Measurements from ENCODE around the gene PSENEN. TPM values are rescaled to one million over a fixed set of nuclear protein-coding genes. Genes with fewer than 3 reads are reported as not detected.
A peak's percentile ranks its signal among the peaks of the same experiment; 100 is the strongest.

The PSENEN gene
- total and polyA plus RNA-seq, 2 of the 8 experiments (the other 6 are each of a cell fraction or from before 2014, with no cell fraction given): 66.7 to 75.3 TPM

DNA sequence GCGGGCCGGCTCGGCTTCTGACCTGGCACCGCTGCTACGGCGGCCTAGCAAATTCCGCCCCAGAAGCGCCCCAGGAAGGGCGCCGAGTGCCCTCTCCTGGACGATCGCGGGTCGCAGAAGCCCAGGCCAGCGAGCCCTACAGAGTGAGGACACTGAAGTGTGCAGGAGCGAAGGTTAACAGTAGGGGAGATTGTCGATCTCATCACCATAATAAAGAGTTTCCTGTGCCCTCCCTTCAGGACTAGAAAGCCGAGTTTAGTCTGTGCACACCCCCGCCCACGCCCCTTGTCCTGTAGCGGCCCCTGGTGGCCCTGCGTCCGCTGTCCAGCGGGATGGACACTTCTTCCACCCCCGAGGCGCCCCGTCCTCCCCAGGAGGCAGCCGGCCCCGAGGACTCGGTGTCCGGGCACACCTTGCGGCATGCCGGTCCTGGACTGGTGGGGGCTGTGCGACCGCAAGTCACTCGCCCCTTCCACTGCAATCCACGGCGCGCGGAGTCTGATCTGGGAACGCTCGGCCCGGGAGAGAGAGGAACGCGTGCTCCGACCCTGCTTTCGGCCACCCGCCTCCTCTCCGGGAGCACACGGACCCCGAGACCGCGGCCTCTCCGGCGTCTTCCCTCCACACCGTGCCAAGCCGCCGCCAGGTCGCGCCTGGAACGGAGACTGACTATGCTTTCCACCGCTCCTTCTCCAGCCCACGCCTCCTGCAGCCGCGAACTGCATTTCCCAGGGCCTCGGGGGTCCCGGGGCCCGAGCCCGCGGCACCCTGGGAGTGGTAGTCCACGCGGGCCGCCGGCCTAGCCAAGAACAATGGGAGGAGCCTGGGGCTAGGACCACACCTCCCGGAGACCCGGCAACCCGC is 28.4 kb upstream of the PSENEN start (continued):
- TF ChIP-seq SUZ12 (IDR thresholded peaks at IDR 0.05; ENCODE audit: low read length) (no peak), RBBP5 (IDR thresholded peaks at IDR 0.05; ENCODE audit: borderline replicate concordance, low read depth, low read length) (0 out of 2 replicates have a peak, but pooled peaks have one; percentile 9), RFX5 (IDR thresholded peaks at IDR 0.05; ENCODE audit: borderline replicate concordance, low read depth, low read length) (peak; percentile 17; the same call in 1 of the 2 replicates), CTBP2 (IDR thresholded peaks at IDR 0.05; ENCODE audit: borderline replicate concordance, insufficient read depth, insufficient read length, low read length) (peak; percentile 34), POLR2A (IDR thresholded peaks at IDR 0.05; ENCODE audit: control extremely low read depth in 1 of 2, low read depth in 2 of 2, low read length in 2 of 2) (peak in 1 of 2 experiments; percentile 88; a peak in 1 of 3 replicates), EGR1 (IDR thresholded peaks at IDR 0.05; ENCODE audit: borderline replicate concordance, low read depth, low read length) (peak; percentile 97), TBP (IDR thresholded peaks at IDR 0.05; ENCODE audit: low read depth, low read length) (peak; percentile 78), SAP30 (IDR thresholded peaks at IDR 0.05; ENCODE audit: insufficient read depth, insufficient replicate concordance, low read length) (no peak), KDM4A (IDR thresholded peaks at IDR 0.05; ENCODE audit: low read depth, low read length, severe bottlenecking) (no peak), RNF2 (IDR thresholded peaks at IDR 0.05; ENCODE audit: borderline replicate concordance, low read depth, low read length, missing control alignments, poor library complexity, severe bottlenecking) (no peak), NANOG (IDR thresholded peaks at IDR 0.05; ENCODE audit: insufficient read depth, low read depth, low read length, poor library complexity, severe bottlenecking) (peak; percentile 70), SIN3A (conservative IDR thresholded peaks at IDR 0.05 in 1 of 2, IDR thresholded peaks at IDR 0.05 in 1 of 2; ENCODE audit: low read depth in 1 of 2, low read length in 2 of 2) (peak; percentile 83 to 87; a peak in 2 of 4 replicates), TEAD4 (IDR thresholded peaks at IDR 0.05; ENCODE audit: low read depth, low read length) (peak; percentile 10; the same call in 1 of the 2 replicates), CHD1 (IDR thresholded peaks at IDR 0.05; ENCODE audit: low read depth, low read length) (no peak), SIX5 (IDR thresholded peaks at IDR 0.05; ENCODE audit: low read depth, low read length) (peak; percentile 92)
- TF ChIP-seq, protein P1, sequence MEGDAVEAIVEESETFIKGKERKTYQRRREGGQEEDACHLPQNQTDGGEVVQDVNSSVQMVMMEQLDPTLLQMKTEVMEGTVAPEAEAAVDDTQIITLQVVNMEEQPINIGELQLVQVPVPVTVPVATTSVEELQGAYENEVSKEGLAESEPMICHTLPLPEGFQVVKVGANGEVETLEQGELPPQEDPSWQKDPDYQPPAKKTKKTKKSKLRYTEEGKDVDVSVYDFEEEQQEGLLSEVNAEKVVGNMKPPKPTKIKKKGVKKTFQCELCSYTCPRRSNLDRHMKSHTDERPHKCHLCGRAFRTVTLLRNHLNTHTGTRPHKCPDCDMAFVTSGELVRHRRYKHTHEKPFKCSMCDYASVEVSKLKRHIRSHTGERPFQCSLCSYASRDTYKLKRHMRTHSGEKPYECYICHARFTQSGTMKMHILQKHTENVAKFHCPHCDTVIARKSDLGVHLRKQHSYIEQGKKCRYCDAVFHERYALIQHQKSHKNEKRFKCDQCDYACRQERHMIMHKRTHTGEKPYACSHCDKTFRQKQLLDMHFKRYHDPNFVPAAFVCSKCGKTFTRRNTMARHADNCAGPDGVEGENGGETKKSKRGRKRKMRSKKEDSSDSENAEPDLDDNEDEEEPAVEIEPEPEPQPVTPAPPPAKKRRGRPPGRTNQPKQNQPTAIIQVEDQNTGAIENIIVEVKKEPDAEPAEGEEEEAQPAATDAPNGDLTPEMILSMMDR (IDR thresholded peaks at IDR 0.05; ENCODE audit: control extremely low read depth in 1 of 3, insufficient read depth in 1 of 3, low read depth in 1 of 3, low read length in 3 of 3): peak; percentile 58 to 77 (median 67)
- TF ChIP-seq, protein P2, sequence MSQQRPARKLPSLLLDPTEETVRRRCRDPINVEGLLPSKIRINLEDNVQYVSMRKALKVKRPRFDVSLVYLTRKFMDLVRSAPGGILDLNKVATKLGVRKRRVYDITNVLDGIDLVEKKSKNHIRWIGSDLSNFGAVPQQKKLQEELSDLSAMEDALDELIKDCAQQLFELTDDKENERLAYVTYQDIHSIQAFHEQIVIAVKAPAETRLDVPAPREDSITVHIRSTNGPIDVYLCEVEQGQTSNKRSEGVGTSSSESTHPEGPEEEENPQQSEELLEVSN (IDR thresholded peaks at IDR 0.05): peak; percentile 3; the same call in 1 of the 2 replicates
- TF ChIP-seq, protein P3, sequence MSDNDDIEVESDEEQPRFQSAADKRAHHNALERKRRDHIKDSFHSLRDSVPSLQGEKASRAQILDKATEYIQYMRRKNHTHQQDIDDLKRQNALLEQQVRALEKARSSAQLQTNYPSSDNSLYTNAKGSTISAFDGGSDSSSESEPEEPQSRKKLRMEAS (IDR thresholded peaks at IDR 0.05): no peak; the same call in 1 of the 2 replicates

Data from H1 (cell line).